HG03175 (cell line): ENCODE data around the gene RASL10A.

Source experiments
- ATAC-seq: cut with Tn5 transposase; IDR thresholded peaks from one replicate; pipeline ENCODE4 v1.9.1; 2021; ENCODE audit warnings: mild to moderate bottlenecking, moderate library complexity; ENCODE audit not compliant: unreplicated experiment

RASL10A gene

DNA sequence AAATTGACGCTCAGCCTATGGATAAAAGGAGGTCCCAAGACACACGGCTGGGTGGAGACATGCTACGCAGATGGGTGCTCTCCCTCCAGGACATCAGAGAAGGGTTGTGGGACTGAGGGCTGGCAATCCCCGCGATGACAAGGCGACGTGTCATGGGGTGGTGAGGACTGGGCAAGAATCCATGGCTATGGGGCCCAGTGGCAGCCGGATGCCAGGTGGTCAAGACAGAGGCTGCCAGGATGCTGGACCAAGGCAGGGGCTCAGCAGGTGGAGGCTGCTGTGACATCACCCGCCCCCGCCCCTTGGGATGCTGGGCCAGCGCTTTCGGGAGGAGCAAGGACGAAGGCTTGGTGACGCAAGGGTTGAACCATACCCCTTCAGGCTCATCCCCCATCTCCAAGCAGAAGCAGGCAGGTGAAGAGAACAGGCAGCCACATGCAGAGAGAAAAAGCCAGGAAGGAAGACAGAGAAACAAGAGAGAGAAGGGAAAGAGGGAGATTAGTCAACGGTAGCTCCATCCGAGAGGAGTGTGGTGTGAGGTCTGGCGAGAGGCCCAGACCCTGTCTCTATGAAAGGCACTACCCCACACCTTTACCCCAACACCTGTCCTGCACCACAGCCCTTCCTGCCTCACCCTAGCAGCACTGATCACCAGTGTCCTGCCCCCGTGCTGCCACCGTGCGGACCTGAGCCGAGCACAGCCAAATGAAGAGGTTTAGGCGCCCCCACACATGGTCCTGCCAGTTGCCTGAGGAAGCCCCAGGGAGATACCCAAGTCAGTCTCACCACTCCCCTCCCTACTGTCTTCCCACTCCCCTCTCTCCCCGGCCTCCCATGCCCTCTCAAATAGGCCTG lies 24.1 kb upstream of the RASL10A start:
- ATAC-seq = no peak

GRCh38 chr22:29338398-29338797 lies 22.9 kb upstream of the RASL10A start:
- ATAC-seq = no peak

DNA sequence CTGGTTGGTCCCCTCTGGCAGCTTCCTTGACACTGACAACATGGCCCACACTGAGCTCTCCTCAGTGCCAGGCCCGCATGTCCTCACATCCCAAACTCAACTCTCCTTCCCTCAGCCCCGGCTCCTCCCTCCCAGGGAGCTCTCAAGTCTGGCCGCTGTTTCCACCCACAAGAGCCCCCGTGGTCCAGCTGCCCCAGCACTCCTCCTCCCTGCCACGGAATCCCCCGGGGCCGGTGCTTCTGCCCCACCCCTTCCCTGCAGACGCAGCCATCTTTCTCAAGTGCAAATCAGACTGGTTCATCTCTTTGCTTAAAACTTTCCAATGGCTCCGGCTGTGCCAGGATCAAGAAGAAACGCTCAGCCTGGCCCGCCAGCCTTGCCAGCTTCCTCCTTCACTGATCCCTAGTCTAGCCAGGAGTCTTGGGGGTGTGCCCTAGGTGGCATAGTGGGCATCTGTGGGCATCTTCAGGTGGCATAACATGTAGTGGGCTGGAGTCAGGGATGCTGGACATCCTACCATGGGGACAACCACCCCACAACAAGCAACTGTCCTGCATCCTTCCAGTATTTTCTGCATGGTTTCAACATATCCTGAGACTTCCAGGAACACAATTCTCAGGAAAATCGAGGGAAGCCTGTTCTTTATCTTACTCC lies 22.3 kb upstream of the RASL10A start:
- ATAC-seq = no peak

DNA sequence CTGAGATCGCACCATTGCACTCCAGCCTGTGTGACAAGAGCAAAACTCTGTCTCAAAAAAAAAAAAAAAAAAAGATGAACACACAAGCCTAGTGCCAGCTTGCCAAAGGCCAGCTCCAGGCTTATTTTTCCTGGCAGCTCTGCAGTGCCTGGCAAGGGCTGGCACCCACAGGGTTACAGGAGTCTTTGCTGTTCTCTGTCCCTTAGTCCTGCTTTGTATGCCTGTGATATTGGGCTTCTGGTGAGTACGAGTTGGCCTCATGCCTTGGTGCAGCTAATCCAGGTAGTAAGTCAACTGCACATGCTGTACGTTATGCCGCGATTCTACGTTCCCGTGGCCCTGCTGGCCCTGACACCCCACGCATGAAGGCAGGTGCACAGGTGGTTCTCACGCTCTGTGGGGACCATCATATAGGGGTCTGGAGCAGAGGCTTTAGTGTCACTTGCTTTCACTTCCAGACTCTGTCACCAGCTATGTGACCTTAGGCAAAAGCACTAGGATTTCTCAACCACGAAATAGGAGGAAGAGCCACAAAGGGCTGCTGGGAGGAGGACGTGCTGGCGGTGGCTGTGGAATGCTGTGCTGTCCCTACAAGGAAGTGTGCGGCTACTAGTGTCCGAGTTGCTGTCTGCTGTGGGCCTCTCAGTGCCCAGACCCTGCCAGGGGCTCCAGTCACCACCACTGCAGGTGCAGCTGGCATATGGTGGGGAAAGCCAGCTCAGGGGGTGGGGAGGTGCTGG lies 21.4 kb upstream of the RASL10A start:
- ATAC-seq = no peak

GRCh38 chr22:29335656-29336055 lies 20.2 kb upstream of the RASL10A start:
- no peak for ATAC-seq

DNA sequence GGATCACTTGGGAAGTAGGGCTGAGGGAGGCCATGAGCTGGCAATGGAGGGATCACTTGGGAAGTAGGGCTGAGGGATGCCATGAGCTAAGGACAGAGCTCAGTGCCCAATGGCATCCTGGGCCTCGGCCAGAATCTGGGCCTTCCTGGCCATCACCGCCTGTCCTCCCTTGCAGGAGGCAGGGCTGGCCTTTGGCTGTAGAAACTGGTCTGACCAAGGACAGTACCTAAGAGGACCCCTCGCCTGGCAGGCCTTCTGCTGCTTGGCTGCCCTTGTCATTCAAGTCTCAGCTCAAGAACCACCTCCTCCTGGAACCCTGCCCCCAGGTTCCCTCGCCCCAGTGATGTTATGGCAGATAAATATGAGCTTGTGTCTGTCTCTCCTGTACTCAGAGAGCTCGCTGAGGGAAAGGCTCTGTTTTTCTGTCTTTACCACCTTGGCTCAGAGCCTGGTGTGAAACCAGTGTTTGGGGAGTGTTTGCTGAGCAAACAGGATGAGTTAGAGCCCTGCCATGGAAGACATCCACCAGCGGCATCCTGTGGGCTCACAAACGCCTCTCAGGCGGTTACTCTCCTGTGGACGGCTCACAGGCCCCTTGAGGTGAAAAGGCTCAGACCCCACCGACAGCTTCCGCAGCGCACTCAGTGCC lies 19.3 kb upstream of the RASL10A start:
- no peak for ATAC-seq

- no peak for ATAC-seq
Observed at GRCh38 chr22:29334148-29334547, 18.7 kb upstream of the RASL10A start.

- no peak for ATAC-seq
Observed at GRCh38 chr22:29332886-29333496, 17.5 kb upstream of the RASL10A start.

DNA sequence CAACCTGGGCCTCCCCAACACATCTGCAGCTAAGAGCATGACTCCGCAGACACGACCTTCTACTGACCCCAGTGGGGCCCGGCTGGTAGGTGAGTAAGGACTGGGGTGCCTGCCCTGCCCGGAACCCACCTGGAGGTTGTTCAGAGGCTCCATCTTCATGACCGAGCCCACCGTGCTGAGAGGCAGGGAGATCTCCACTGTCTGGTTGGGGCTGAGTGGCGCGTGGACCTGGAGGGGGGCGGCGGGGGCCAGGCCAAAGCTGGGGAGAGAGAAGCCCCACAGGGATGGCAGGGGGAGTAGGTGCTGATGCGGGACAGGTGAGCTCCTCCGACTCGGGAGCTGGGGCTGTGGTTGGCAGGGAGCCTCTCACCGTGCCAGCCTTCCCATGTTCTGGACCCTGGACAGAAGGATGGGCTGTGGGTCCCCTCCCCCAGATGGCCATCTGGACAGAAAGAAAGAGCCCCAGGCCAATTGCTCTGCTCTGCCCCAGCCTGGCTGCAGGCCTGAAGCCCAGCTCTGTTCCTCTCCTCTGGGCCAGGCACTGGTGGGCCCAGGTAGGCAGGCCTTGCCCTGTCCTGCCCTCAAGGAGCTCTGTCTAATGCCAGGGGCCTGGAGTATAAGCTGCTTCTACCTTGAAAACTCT lies 16.3 kb upstream of the RASL10A start:
- ATAC-seq = no peak

- ATAC-seq = no peak
Observed at GRCh38 chr22:29331213-29331612, 15.7 kb upstream of the RASL10A start.

- no peak for ATAC-seq
Observed at GRCh38 chr22:29330753-29331152, 15.3 kb upstream of the RASL10A start.

- no peak for ATAC-seq
Observed at GRCh38 chr22:29330291-29330690, 14.8 kb upstream of the RASL10A start.

DNA sequence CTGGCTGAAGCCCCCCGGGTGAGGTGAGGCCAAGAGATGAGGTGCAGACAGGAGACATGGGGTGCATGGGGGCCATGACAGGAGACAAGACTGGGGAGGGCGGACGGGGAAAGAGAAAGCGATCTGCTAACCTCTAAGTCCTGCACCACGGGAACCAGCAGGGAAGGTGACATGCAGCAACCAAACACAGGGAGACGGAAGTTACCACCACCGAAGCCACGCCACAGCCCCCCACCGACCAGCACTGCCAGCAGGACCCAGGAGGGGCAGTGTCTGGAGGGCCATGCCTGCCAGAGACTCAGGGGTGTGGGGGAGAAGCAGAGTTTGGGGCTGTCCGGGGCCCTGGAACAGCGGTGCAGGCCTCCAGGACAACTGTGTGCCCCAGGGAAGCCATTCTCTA lies 14.1 kb upstream of the RASL10A start:
- ATAC-seq = no peak

DNA sequence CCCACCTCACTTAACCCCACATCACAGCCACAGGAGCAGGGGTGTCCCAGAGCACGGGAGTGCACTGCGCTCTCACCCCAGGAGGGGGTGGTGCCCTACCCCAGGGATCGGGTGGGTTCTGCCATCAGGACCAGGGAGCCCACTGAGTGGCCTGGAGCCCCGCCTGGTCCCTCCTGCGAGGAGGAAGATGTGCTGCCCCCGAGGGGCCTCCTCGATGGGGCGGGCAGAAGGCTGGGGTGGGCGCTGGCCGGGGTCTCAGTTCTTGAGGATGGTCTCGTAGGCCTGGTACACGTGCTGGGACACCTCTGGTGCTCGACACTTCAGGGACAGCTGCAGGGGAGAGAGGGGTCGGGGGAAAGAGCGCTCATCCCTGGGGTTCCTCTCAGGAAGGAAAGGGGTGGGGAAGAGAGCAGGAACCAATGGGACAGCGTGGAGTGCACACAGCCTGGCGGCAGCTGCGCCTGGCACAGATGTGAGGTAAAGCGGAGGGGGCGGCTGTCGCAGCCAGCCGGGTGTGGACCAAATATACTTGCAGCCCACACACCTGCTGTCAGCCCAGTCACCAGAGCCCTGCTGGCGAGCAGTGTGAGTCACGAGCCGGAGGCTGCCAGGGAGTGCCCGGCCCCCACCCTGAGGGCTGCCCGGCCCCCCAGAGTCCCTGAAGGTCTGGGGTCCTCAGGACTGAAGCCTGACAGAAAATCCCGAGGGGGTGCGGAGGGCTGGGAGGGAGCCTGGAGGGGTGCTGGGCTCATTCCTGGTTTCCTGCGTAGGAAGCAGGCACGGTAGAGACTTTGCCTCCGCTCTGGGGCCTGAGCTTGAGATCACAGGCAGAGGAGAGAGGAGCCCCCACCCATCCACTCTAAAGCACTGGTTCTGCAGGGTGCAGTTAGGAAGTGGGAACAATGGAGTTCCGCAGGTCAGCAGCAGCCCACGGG lies 13.3 kb upstream of the RASL10A start:
- no peak for ATAC-seq

DNA sequence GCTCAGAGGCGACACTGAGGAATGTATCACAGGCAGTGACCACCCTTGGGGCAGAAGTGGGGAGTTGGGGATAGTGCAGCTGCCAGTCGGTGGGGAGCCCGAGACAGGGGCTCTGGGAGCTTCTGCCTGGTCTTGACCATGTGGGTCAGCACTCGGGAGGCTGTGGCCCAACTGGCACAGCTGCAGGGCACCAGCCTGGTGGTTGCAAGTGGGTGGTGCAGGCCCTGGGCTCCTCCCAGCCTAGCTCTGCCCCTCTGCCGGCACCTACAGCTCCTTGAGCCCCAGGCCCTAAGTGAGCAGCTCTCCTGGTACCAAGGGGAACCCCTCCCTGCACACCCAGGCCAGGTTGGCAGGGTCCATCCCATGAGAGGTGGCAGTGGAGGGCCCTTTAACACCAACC lies 12.6 kb upstream of the RASL10A start:
- no peak for ATAC-seq

DNA sequence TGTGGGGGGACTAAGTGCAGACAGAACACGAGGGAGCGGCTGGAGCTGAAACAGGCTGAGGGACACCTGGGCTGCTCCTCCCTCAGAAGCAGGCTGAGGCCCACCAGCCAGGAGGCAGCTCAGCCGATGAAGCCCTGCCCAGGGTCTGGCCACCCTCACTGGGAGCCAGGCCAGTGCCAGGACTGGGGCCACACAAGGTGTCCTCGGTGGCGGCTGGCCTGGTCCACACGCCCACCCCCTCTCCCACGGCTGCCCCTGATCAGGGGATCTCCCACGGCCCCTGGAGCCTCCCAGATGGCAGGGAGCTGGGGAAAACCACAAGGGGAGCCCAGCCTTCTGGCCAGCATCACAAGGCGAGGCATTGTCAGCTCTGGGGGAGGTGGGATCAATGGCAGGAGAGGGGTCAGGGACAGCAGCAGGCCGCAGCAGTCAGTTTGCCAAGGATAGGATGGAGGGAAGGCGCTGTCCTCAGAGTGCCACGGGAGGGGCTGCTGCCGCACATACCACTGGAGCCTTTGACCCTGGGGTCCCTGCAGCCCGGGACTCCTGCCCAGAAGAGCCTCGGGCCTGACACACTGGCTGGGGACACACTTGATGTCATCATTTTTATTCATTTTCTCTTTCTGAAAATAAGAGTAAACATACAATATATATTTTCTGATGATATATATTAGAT lies 11.7 kb upstream of the RASL10A start:
- ATAC-seq = no peak

- ATAC-seq = no peak
Observed at GRCh38 chr22:29326481-29326880, 11.0 kb upstream of the RASL10A start.

DNA sequence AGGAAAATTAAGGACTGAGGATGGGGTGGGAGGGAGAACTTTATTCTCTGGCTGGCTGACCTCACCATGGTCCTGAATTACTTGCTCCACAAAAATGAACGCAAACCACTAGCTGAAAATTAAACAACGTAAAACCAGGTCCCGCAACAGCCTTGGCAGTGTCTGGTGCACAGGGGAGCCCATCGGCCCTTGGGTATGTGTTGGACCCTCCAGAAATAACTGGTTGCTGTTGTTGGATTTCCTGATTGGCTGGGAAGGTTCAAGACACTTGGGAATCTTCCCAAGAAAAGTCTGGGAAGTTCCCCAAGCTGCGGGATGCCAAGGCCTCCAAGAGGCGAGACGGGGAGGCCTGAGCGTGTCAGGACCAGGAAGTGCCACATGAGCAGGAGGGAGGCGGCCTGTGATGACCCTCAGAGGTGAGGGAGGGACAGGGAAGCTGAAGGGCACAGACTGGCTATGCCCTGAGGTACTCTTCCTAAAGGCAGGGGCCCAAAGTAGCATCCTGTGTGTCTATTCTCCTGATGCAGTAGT lies 10.4 kb upstream of the RASL10A start:
- ATAC-seq = no peak
